Upper lobe of left lung (tissue), 4 donors: ENCODE data around the gene NANOS2.

Experiments used
- EP300 ChIP-seq, 4 donors: sonication (generic); formaldehyde crosslinking; IDR thresholded peaks; one replicate each; pipeline ENCODE4 v1.5.1; 2017; ENCODE audit warnings: antibody characterized with exemption in 4 of 4, control low read depth in 2 of 4
- POLR2AphosphoS5 ChIP-seq, 2 donors: sonication (generic); formaldehyde crosslinking; IDR thresholded peaks; one replicate each; pipeline ENCODE4 v1.5.1; 2017; ENCODE audit warnings: antibody characterized with exemption in 2 of 2
- TF ChIP-seq, protein P1 (sequence below), 6 experiments: fragments of 450-650 bp in 4 of 6; fragments of 200-600 bp in 2 of 6; sonication (generic) in 2 of 6; IDR thresholded peaks; one replicate each; pipeline ENCODE4 v1.5.1; 2016 to 2019; ENCODE audit warnings: antibody characterized with exemption in 6 of 6

DNA sequence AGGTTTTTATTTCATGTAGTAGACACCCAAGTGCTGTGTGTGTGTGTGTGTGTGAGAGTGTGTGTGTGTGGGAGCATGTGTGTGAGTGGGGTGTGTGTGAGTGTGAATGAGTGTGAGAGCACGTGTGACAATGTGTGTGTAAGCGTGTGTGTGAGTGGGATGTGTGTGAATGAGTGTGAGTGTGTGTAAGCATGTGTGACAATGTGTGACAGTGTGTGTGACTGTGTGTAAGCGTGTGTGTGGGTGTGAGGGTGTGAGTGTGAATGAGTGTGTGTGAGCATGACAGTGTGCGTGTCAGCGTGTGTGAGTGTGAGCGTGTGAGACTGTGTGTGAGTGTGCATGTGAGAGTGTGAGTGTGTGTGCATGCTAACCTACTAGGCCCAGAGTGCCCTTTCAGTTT, 43.7 kb upstream of the NANOS2 start:
- TF ChIP-seq, protein P1, sequence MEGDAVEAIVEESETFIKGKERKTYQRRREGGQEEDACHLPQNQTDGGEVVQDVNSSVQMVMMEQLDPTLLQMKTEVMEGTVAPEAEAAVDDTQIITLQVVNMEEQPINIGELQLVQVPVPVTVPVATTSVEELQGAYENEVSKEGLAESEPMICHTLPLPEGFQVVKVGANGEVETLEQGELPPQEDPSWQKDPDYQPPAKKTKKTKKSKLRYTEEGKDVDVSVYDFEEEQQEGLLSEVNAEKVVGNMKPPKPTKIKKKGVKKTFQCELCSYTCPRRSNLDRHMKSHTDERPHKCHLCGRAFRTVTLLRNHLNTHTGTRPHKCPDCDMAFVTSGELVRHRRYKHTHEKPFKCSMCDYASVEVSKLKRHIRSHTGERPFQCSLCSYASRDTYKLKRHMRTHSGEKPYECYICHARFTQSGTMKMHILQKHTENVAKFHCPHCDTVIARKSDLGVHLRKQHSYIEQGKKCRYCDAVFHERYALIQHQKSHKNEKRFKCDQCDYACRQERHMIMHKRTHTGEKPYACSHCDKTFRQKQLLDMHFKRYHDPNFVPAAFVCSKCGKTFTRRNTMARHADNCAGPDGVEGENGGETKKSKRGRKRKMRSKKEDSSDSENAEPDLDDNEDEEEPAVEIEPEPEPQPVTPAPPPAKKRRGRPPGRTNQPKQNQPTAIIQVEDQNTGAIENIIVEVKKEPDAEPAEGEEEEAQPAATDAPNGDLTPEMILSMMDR (IDR thresholded peaks at IDR 0.05) = no peak
- TF ChIP-seq POLR2AphosphoS5 (IDR thresholded peaks at IDR 0.05) (no peak), EP300 (IDR thresholded peaks at IDR 0.05) (no peak)
